ENCODE data around the gene ITGA11.

- TF ChIP-seq GABPA (IDR thresholded peaks at IDR 0.05; ENCODE audit: low read depth), result no peak
- TF ChIP-seq FOXM1 (IDR thresholded peaks at IDR 0.05; ENCODE audit: low read depth), result no peak
- no peak for TF ChIP-seq CTCF (IDR thresholded peaks at IDR 0.05)
- no peak for TF ChIP-seq SIN3A (IDR thresholded peaks at IDR 0.05; ENCODE audit: borderline replicate concordance, low read depth, low read length)
- TF ChIP-seq, protein P1, sequence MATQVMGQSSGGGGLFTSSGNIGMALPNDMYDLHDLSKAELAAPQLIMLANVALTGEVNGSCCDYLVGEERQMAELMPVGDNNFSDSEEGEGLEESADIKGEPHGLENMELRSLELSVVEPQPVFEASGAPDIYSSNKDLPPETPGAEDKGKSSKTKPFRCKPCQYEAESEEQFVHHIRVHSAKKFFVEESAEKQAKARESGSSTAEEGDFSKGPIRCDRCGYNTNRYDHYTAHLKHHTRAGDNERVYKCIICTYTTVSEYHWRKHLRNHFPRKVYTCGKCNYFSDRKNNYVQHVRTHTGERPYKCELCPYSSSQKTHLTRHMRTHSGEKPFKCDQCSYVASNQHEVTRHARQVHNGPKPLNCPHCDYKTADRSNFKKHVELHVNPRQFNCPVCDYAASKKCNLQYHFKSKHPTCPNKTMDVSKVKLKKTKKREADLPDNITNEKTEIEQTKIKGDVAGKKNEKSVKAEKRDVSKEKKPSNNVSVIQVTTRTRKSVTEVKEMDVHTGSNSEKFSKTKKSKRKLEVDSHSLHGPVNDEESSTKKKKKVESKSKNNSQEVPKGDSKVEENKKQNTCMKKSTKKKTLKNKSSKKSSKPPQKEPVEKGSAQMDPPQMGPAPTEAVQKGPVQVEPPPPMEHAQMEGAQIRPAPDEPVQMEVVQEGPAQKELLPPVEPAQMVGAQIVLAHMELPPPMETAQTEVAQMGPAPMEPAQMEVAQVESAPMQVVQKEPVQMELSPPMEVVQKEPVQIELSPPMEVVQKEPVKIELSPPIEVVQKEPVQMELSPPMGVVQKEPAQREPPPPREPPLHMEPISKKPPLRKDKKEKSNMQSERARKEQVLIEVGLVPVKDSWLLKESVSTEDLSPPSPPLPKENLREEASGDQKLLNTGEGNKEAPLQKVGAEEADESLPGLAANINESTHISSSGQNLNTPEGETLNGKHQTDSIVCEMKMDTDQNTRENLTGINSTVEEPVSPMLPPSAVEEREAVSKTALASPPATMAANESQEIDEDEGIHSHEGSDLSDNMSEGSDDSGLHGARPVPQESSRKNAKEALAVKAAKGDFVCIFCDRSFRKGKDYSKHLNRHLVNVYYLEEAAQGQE (IDR thresholded peaks at IDR 0.05; ENCODE audit: low read depth, low read length), result no peak
- TF ChIP-seq, protein P2, sequence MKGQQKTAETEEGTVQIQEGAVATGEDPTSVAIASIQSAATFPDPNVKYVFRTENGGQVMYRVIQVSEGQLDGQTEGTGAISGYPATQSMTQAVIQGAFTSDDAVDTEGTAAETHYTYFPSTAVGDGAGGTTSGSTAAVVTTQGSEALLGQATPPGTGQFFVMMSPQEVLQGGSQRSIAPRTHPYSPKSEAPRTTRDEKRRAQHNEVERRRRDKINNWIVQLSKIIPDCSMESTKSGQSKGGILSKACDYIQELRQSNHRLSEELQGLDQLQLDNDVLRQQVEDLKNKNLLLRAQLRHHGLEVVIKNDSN (IDR thresholded peaks at IDR 0.05; ENCODE audit: borderline replicate concordance, low read depth), result no peak
- TF ChIP-seq RAD21 (IDR thresholded peaks at IDR 0.05; ENCODE audit: low read length), result no peak
- no peak for TF ChIP-seq RCOR1 (IDR thresholded peaks at IDR 0.05; ENCODE audit: low read length)
- no peak for TF ChIP-seq TAF1 (IDR thresholded peaks at IDR 0.05; ENCODE audit: borderline replicate concordance, low read depth, low read length)
- TF ChIP-seq GATA2 (CRISPR knock-in tag; IDR thresholded peaks at IDR 0.05), result no peak
- no peak for TF ChIP-seq USF2 (IDR thresholded peaks at IDR 0.05; ENCODE audit: borderline replicate concordance, low read depth, low read length)
- no peak for TF ChIP-seq EP300 (IDR thresholded peaks at IDR 0.05; ENCODE audit: borderline replicate concordance in 1 of 2, low read depth in 1 of 2, low read length in 1 of 2)
- no peak for TF ChIP-seq YY1 (IDR thresholded peaks at IDR 0.05; ENCODE audit: low read depth)
- no peak for TF ChIP-seq EZH2phosphoT487 (IDR thresholded peaks at IDR 0.05; ENCODE audit: borderline replicate concordance, low read depth)
Measured at GRCh38 chr15:68265081-68265480, 166.9 kb downstream of the ITGA11 start.

Data from SK-N-SH (cell line).